SK-N-SH (cell line): ENCODE data around the gene MEPE. TPM values are rescaled to one million over a fixed set of nuclear protein-coding genes. Genes with fewer than 3 reads are reported as not detected.

ENCODE experiments used
- CTCF ChIA-PET: fragments of 300-600, 350-600 bp; formaldehyde crosslinking; extraction: SDS; loops from one replicate; lab custom pipeline; 2021; lab: Yijun Ruan, JAX
- POLR2A ChIA-PET: fragments of 350-600 bp; sonication (Branson Sonifier 250); formaldehyde crosslinking; extraction: SDS; loops from one replicate; lab custom pipeline; 2020; ENCODE audit warnings: antibody characterized with exemption, inconsistent platforms; lab: Yijun Ruan, JAX
- DNase-seq: peaks from one replicate; pipeline ENCODE4 v3.0.0; 2012
- H2AFZ ChIP-seq: fragments of 200-600 bp; sonication (generic); 2 replicates; pipeline ENCODE4 v1.8.1; 2016; ENCODE audit warnings: antibody characterized with exemption, mild to moderate bottlenecking, low read depth
- H3F3A ChIP-seq: fragments of 200-600 bp; sonication (generic); replicated peaks from 2 replicates; pipeline ENCODE3; 2016; ENCODE audit warnings: antibody characterized with exemption, mild to moderate bottlenecking; ENCODE audit not compliant: insufficient read depth
- H3K27ac ChIP-seq, 2 experiments: fragments of 200-500 bp in 1 of 2; fragments of 200-600 bp in 1 of 2; sonication (Bioruptor generic) in 1 of 2; sonication (generic), shearing (Covaris generic) in 1 of 2; 2 replicates each; pipeline versions ENCODE4 v1.5.1 to v1.6.1; 2014 to 2016; ENCODE audit warnings: low read depth in 2 of 2, inconsistent platforms in 1 of 2, low read length in 1 of 2, mild to moderate bottlenecking in 1 of 2, mixed read lengths in 1 of 2
- H3K27me3 ChIP-seq: fragments of 200-600 bp; sonication (generic), shearing (Covaris generic); 2 replicates; pipeline ENCODE4 v1.6.1; 2016; ENCODE audit warnings: mixed run types; ENCODE audit not compliant: insufficient read depth
- H3K36me3 ChIP-seq, 2 experiments: fragments of 200-500 bp in 1 of 2; fragments of 200-600 bp in 1 of 2; sonication (Bioruptor generic) in 1 of 2; sonication (generic) in 1 of 2; replicated peaks in 1 of 2; 2 replicates each; pipeline versions ENCODE3 to v1.5.1; 2014 to 2016; ENCODE audit warnings: low read length in 1 of 2, mild to moderate bottlenecking in 1 of 2; ENCODE audit not compliant: insufficient read depth in 2 of 2, control insufficient read depth in 1 of 2
- H3K4me1 ChIP-seq, 2 experiments: fragments of 200-500 bp in 1 of 2; fragments of 200-600 bp in 1 of 2; sonication (Bioruptor generic) in 1 of 2; sonication (generic), shearing (Covaris generic) in 1 of 2; 2 replicates each; pipeline versions ENCODE4 v1.5.1 to v1.6.1; 2014 to 2016; ENCODE audit warnings: low read depth in 1 of 2, low read length in 1 of 2, mixed run types in 1 of 2; ENCODE audit not compliant: insufficient read depth in 2 of 2, control insufficient read depth in 1 of 2
- H3K4me2 ChIP-seq: fragments of 200-600 bp; sonication (generic), shearing (Covaris generic); 2 replicates; pipeline ENCODE4 v1.6.1; 2017; ENCODE audit warnings: mixed run types
- H3K4me3 ChIP-seq, 2 experiments: fragments of 200-500 bp in 1 of 2; fragments of 200-600 bp in 1 of 2; sonication (Bioruptor generic) in 1 of 2; sonication (generic), shearing (Covaris generic) in 1 of 2; 2 replicates each; pipeline versions ENCODE4 v1.5.1 to v1.8.1; 2014 to 2016; ENCODE audit warnings: low read depth in 2 of 2, inconsistent platforms in 1 of 2, low read length in 1 of 2, mild to moderate bottlenecking in 1 of 2, mixed read lengths in 1 of 2, moderate library complexity in 1 of 2
- H3K79me2 ChIP-seq: fragments of 200-600 bp; sonication (generic); 2 replicates; pipeline ENCODE4 v1.8.1; 2017; ENCODE audit warnings: mild to moderate bottlenecking; ENCODE audit not compliant: insufficient read depth
- H3K9ac ChIP-seq: fragments of 200-600 bp; sonication (generic); 2 replicates; pipeline ENCODE4 v1.6.1; 2017; ENCODE audit warnings: mixed run types
- H3K9me2 ChIP-seq: fragments of 200-600 bp; sonication (generic); 2 replicates; pipeline ENCODE4 v1.6.1; 2017; ENCODE audit warnings: mixed run types
- H3K9me3 ChIP-seq: fragments of 200-600 bp; sonication (generic); 2 replicates; pipeline ENCODE4 v1.6.1; 2017; ENCODE audit warnings: mixed run types, mild to moderate bottlenecking, moderate library complexity
- H4K20me1 ChIP-seq: fragments of 200-600 bp; sonication (generic); 2 replicates; pipeline ENCODE4 v1.6.1; 2017; ENCODE audit warnings: mild to moderate bottlenecking, mixed run types; ENCODE audit not compliant: insufficient read depth
- CHD2 ChIP-seq: fragments of 150-350 bp; IDR thresholded peaks from 2 replicates; pipeline ENCODE4 v1.6.1; 2018; ENCODE audit warnings: low read length; ENCODE audit not compliant: partially characterized antibody
- EP300 ChIP-seq, 2 experiments: IDR thresholded peaks; 2 replicates each; pipeline versions ENCODE4 v1.4.0 to v1.6.1; 2012; ENCODE audit warnings: borderline replicate concordance in 1 of 2, low read depth in 1 of 2, low read length in 1 of 2
- MEF2A ChIP-seq: IDR thresholded peaks from 2 replicates; pipeline ENCODE4 v1.4.0; 2012; ENCODE audit warnings: low read depth, borderline replicate concordance
- MXI1 ChIP-seq: IDR thresholded peaks from 2 replicates; pipeline ENCODE4 v1.6.1; 2012; ENCODE audit warnings: mild to moderate bottlenecking, low read depth, low read length, improper control_type of control experiment
- NFIC ChIP-seq: IDR thresholded peaks from 2 replicates; pipeline ENCODE4 v1.4.0; 2012; ENCODE audit warnings: borderline replicate concordance
- RAD21 ChIP-seq: IDR thresholded peaks from 2 replicates; pipeline ENCODE4 v1.6.1; 2012; ENCODE audit warnings: mild to moderate bottlenecking, low read length
- RFX5 ChIP-seq: IDR thresholded peaks from 2 replicates; pipeline ENCODE4 v1.6.1; 2012; ENCODE audit warnings: mild to moderate bottlenecking, improper control_type of control experiment, low read length
- TCF12 ChIP-seq: IDR thresholded peaks from 2 replicates; pipeline ENCODE4 v1.4.0; 2012
- TEAD4 ChIP-seq: IDR thresholded peaks from 2 replicates; pipeline ENCODE4 v1.4.0; 2012; ENCODE audit warnings: mild to moderate bottlenecking, borderline replicate concordance; ENCODE audit not compliant: insufficient read depth
- WGBS: methylation state at CpG from one replicate; pipeline ENCODE4 v1.1.6; 2017; ENCODE audit warnings: low lambda C conversion rate; 5-methylcytosine and 5-hydroxymethylcytosine counted together
- polyA plus RNA-seq, 3 experiments: library from polyadenylated mRNA; depleted of rRNA; stranded (reverse); fragments of >200 nt; gene quantifications; 2 replicates each; pipeline ENCODE4 v1.2.3, GENCODE V29; 2012
- TF ChIP-seq, protein P1 (sequence below): IDR thresholded peaks from 2 replicates; pipeline ENCODE4; 2012
- TF ChIP-seq, protein P2 (sequence below): IDR thresholded peaks from 2 replicates; pipeline ENCODE4 v1.4.0; 2012; ENCODE audit warnings: low read depth
- TF ChIP-seq, protein P3 (sequence below): fragments of 150-350 bp; IDR thresholded peaks from 2 replicates; pipeline ENCODE4 v1.6.1; 2017; ENCODE audit warnings: antibody characterized with exemption, low read length, low read depth, borderline replicate concordance

MEPE gene, protein sequence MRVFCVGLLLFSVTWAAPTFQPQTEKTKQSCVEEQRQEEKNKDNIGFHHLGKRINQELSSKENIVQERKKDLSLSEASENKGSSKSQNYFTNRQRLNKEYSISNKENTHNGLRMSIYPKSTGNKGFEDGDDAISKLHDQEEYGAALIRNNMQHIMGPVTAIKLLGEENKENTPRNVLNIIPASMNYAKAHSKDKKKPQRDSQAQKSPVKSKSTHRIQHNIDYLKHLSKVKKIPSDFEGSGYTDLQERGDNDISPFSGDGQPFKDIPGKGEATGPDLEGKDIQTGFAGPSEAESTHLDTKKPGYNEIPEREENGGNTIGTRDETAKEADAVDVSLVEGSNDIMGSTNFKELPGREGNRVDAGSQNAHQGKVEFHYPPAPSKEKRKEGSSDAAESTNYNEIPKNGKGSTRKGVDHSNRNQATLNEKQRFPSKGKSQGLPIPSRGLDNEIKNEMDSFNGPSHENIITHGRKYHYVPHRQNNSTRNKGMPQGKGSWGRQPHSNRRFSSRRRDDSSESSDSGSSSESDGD
- not detected in 2 replicates for polyA plus RNA-seq (2012; rRNA removed)
- not detected in 2 replicates for polyA plus RNA-seq (2012; cell fraction: cytosol; rRNA removed)
- not detected in 2 replicates for polyA plus RNA-seq (2012; cell fraction: nucleus; rRNA removed)

DNA sequence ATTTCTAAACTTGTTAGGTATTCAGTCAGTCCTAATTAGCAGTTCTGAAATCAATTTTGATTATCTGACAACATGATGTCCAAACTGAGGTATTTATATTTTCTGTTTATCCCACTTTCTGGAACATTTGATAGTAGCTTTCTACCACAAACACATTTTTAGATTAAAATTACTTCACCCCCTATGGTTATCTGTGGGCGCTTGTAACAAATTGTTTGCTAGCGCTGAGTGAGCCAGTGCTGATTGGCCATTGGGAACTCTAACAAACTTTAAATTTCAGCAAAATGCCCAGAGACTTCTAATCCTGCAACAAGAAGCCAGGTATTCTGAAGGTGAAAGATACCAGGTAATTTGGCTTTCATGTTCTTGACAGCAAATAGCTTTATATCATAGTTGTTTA, at the start of gene MEPE:
Gene MEPE (plus strand): TSS at position 301 of the 400 bp plus-strand sequence. CDS start 1,746 bp downstream, outside the sequence.
- 92% methylated on average over 2 of the region's 2 CpGs for WGBS
- H3K27me3 ChIP-seq, result no peaks in the 10 kb centered on the region
- ChIA-PET POLR2A (no interaction called here), CTCF (interaction anchor here (1.2 to 2.3 kb wide), 2 partner anchors 16 to 20 kb away, joined by 4 to 9 read pairs; no protein-coding TSS in a partner anchor)
- H4K20me1 ChIP-seq, result no peaks in the 10 kb centered on the region
- no peaks in the 10 kb centered on the region for H3K9me2 ChIP-seq
- no peaks in the 10 kb centered on the region for H3K9me3 ChIP-seq
- no peak within 1 kb of the TSS for H2AFZ ChIP-seq
- no peak within 1 kb of the TSS for H3K4me3 ChIP-seq
- H3F3A ChIP-seq, result no peaks in the 10 kb centered on the region
- H3K4me2 ChIP-seq, result no peak within 1 kb of the TSS
- TF ChIP-seq, protein P1, sequence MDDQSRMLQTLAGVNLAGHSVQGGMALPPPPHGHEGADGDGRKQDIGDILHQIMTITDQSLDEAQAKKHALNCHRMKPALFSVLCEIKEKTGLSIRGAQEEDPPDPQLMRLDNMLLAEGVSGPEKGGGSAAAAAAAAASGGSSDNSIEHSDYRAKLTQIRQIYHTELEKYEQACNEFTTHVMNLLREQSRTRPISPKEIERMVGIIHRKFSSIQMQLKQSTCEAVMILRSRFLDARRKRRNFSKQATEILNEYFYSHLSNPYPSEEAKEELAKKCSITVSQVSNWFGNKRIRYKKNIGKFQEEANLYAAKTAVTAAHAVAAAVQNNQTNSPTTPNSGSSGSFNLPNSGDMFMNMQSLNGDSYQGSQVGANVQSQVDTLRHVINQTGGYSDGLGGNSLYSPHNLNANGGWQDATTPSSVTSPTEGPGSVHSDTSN, result no peak
- no peak for TF ChIP-seq CHD2
- TF ChIP-seq, protein P2, sequence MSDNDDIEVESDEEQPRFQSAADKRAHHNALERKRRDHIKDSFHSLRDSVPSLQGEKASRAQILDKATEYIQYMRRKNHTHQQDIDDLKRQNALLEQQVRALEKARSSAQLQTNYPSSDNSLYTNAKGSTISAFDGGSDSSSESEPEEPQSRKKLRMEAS, result no peak
- no peak for TF ChIP-seq EP300 (IDR thresholded peaks at IDR 0.05; ENCODE audit: borderline replicate concordance in 1 of 2, low read depth in 1 of 2, low read length in 1 of 2)
- TF ChIP-seq TEAD4, result no peak
- no peak for TF ChIP-seq NFIC
- no peak for TF ChIP-seq MEF2A
- TF ChIP-seq, protein P3, sequence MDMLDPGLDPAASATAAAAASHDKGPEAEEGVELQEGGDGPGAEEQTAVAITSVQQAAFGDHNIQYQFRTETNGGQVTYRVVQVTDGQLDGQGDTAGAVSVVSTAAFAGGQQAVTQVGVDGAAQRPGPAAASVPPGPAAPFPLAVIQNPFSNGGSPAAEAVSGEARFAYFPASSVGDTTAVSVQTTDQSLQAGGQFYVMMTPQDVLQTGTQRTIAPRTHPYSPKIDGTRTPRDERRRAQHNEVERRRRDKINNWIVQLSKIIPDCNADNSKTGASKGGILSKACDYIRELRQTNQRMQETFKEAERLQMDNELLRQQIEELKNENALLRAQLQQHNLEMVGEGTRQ, result no peak
- H3K36me3 ChIP-seq, result no peaks in the 10 kb centered on the region
- H3K9ac ChIP-seq, result no peak within 1 kb of the TSS
- peaks cover 0 to 9% of the 10 kb centered on the region in 2 experiments; a peak in 1 of 4 replicates for H3K4me1 ChIP-seq
- H3K27ac ChIP-seq, result no peak within 1 kb of the TSS
- H3K79me2 ChIP-seq, result no peaks in the 10 kb centered on the region
- DNase-seq, result no peak

DNA sequence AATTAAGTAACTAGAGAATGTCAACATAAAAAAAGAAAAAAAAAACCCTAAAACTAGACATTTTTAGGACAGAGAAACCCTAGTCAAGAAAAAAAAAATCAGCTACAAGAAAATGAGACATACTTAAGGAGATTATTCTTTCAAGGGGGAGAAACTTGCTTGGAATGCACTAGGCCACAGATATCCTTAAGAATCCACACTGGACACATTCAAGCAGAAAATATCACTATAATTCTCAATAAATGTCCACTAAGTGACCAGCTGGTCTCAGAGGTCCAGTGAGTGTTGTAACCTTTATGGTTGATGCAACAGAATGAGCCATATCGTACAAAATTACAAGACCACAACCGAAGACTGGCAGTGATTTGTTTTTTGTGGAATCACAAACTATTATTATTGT, 49.0 kb upstream of the MEPE start:
- no peak overlapping the region for H3K4me2 ChIP-seq

More for the DNA sequence above, 49.0 kb upstream of the MEPE start:
- CTCF ChIA-PET, result no interaction called here
- no peaks in the 10 kb centered on the region for H3K4me1 ChIP-seq
- POLR2A ChIA-PET, result no interaction called here
- no peaks in the 10 kb centered on the region for H3K9me2 ChIP-seq
- H3F3A ChIP-seq, result no peaks in the 10 kb centered on the region
- H4K20me1 ChIP-seq, result no peaks in the 10 kb centered on the region
- DNase-seq, result no peak
- no peaks in the 10 kb centered on the region for H3K27me3 ChIP-seq
- H3K4me3 ChIP-seq, result no peak overlapping the region
- no peaks in the 10 kb centered on the region for H3K79me2 ChIP-seq
- no peak overlapping the region for H3K27ac ChIP-seq
- 63% methylated on average over 2 of the region's 2 CpGs for WGBS
- no peak overlapping the region for H3K9ac ChIP-seq
- H2AFZ ChIP-seq, result no peak overlapping the region
- no peaks in the 10 kb centered on the region for H3K36me3 ChIP-seq
- H3K9me3 ChIP-seq, result no peaks in the 10 kb centered on the region
- TF ChIP-seq RFX5, result no peak
- no peak for TF ChIP-seq TCF12
- TF ChIP-seq, protein P3, result no peak
- no peak for TF ChIP-seq MXI1
- no peak for TF ChIP-seq RAD21
- TF ChIP-seq, all 33 proteins: peak for 0
